K562 (cell line): ENCODE results near the gene ATE1. TPM values are rescaled to one million over a fixed set of nuclear protein-coding genes. Genes with fewer than 3 reads are reported as not detected.

Source experiments
- ATAC-seq: fragments of 200-7000 bp; cut with Tn5 transposase; 3 replicates; pipeline ENCODE4 v1.9.1; 2020; ENCODE audit warnings: moderate library complexity
- BruUV-seq: library from RNA; stranded (reverse); fragments of 400-500 nt; replicated peaks from 2 replicates; lab custom pipeline; 2021; lab: Mats Ljungman, UMichigan
- CTCF ChIA-PET: fragments of 300-600 bp; formaldehyde crosslinking; extraction: SDS; loops from one replicate; lab custom pipeline; 2021; ENCODE audit warnings: low intra/inter-chr PET ratio; lab: Yijun Ruan, JAX
- POLR2A ChIA-PET: fragments of 300-600, 350-650 bp; sonication (Branson Sonifier 250); formaldehyde crosslinking; extraction: SDS; loops from one replicate; lab custom pipeline; 2021; ENCODE audit warnings: antibody characterized with exemption, inconsistent platforms; lab: Yijun Ruan, JAX
- DNase-seq, 4 experiments: peaks; one replicate each; pipeline versions ENCODE4 v3.0.0 to v3.0.0-alpha.2; 2011 to 2018; ENCODE audit warnings: low spot score in 3 of 4, mixed read lengths in 3 of 4; ENCODE audit errors: extremely low read depth in 1 of 4
- FAIRE-seq: peaks from 2 replicates; lab custom pipeline; 2011; peaks lifted over from hg19 to GRCh38; lab: Jason Lieb, UNC
- H2AFZ ChIP-seq: 2 replicates; pipeline ENCODE4 v1.6.0; 2011; ENCODE audit warnings: low read depth, low read length, control low read depth, inconsistent platforms
- H3K27ac ChIP-seq: fragments of 200-600 bp; 3 replicates; pipeline ENCODE4 v1.8.0; 2011; ENCODE audit warnings: low read depth, mild to moderate bottlenecking, control low read depth, inconsistent platforms, low read length, moderate library complexity, mixed read lengths; ENCODE audit errors: extremely low read depth
- H3K27me3 ChIP-seq, 2 experiments: fragments of 300-600 bp in 1 of 2; 2 replicates in 1 of 2; 3 replicates in 1 of 2; pipeline versions ENCODE4 v1.6.0 to v1.8.0; 2011; ENCODE audit warnings: inconsistent platforms in 2 of 2, low read length in 2 of 2, mild to moderate bottlenecking in 1 of 2, mixed read lengths in 1 of 2, moderate library complexity in 1 of 2; ENCODE audit not compliant: control insufficient read depth in 2 of 2, insufficient read depth in 2 of 2
- H3K36me3 ChIP-seq: fragments of 300-600 bp; 3 replicates; pipeline ENCODE4 v1.8.0; 2011; ENCODE audit warnings: mild to moderate bottlenecking, low read length, inconsistent platforms; ENCODE audit not compliant: control insufficient read depth, insufficient read depth
- H3K4me1 ChIP-seq, 2 experiments: fragments of 200-600 bp in 1 of 2; replicated peaks in 1 of 2; 2 replicates in 1 of 2; 3 replicates in 1 of 2; pipeline versions ENCODE4 v1.5.1 to v1.8.0; 2011; ENCODE audit warnings: inconsistent platforms in 2 of 2, low read length in 2 of 2, mild to moderate bottlenecking in 1 of 2, mixed read lengths in 1 of 2, moderate library complexity in 1 of 2; ENCODE audit not compliant: control insufficient read depth in 2 of 2, insufficient read depth in 2 of 2
- H3K4me2 ChIP-seq: 2 replicates; pipeline ENCODE4 v1.6.1; 2011; ENCODE audit warnings: low read length, control low read depth, inconsistent platforms, mixed read lengths; ENCODE audit not compliant: insufficient read depth
- H3K4me3 ChIP-seq: fragments of 200-600 bp; sonication (generic), shearing (Covaris generic); 2 replicates; pipeline ENCODE4 v1.5.1; 2016; ENCODE audit warnings: control low read depth, inconsistent platforms
- H3K79me2 ChIP-seq: fragments of 200-600 bp; 3 replicates; pipeline ENCODE4 v1.8.0; 2011; ENCODE audit warnings: low read length, inconsistent platforms; ENCODE audit not compliant: control insufficient read depth, insufficient read depth
- H3K9ac ChIP-seq, 2 experiments: 2 replicates each; pipeline versions ENCODE4 v1.6.0 to v1.6.1; 2011; ENCODE audit warnings: low read depth in 2 of 2, low read length in 2 of 2, control low read depth in 1 of 2, inconsistent platforms in 1 of 2, mild to moderate bottlenecking in 1 of 2, mixed read lengths in 1 of 2; ENCODE audit not compliant: insufficient read depth in 1 of 2
- H3K9me1 ChIP-seq: one replicate; pipeline ENCODE4 v1.6.0; 2011; ENCODE audit warnings: inconsistent platforms, mild to moderate bottlenecking, low read length, moderate library complexity; ENCODE audit not compliant: control insufficient read depth, insufficient read depth
- H3K9me3 ChIP-seq: replicated peaks from 2 replicates; pipeline ENCODE4 v1.5.1; 2011; ENCODE audit warnings: low read depth, low read length, inconsistent platforms; ENCODE audit not compliant: control insufficient read depth, insufficient read depth
- H4K20me1 ChIP-seq: replicated peaks from 2 replicates; pipeline ENCODE4 v1.6.1; 2011; ENCODE audit warnings: low read length, inconsistent platforms, mixed read lengths; ENCODE audit not compliant: control insufficient read depth, insufficient read depth
- ARHGAP35 ChIP-seq: fragments of 450-650 bp; IDR thresholded peaks from 2 replicates; pipeline ENCODE4 v1.6.1; 2018; ENCODE audit not compliant: partially characterized antibody
- CBX2 ChIP-seq: fragments of 200-600 bp; sonication (generic); IDR thresholded peaks from one replicate; pipeline ENCODE4 v1.6.1; 2012; ENCODE audit warnings: mild to moderate bottlenecking, low read length, inconsistent platforms; ENCODE audit not compliant: insufficient read depth, poor library complexity, severe bottlenecking
- CREB1 ChIP-seq, 2 experiments: sonication (generic) in 1 of 2; formaldehyde crosslinking in 1 of 2; IDR thresholded peaks; 2 replicates each; pipeline versions ENCODE4 v1.6.1 to v1.8.0; 2012 to 2022; ENCODE audit warnings: inconsistent platforms in 1 of 2, mild to moderate bottlenecking in 1 of 2, missing genetic modification reagents in 1 of 2, moderate library complexity in 1 of 2
- EP400 ChIP-seq: fragments of 450-650 bp; IDR thresholded peaks from 2 replicates; pipeline ENCODE4 v1.6.1; 2017; ENCODE audit warnings: antibody characterized with exemption, mild to moderate bottlenecking, moderate library complexity
- RFX7 ChIP-seq: fragments of 250-450 bp; sonication (Bioruptor Pico); IDR thresholded peaks from 2 replicates; pipeline ENCODE4 v1.5.1; 2021; ENCODE audit warnings: mild to moderate bottlenecking
- SFPQ ChIP-seq: fragments of 200-400 bp; formaldehyde crosslinking; IDR thresholded peaks from 2 replicates; pipeline ENCODE4 v1.6.1; 2017; ENCODE audit warnings: mild to moderate bottlenecking, low read depth, low read length, moderate library complexity
- ZBTB26 ChIP-seq: fragments of 450-650 bp; formaldehyde crosslinking; IDR thresholded peaks from 2 replicates; pipeline ENCODE4 v1.4.0; 2022; ENCODE audit warnings: missing genetic modification characterization
- ZKSCAN1 ChIP-seq: fragments of 150-350 bp; IDR thresholded peaks from 2 replicates; pipeline ENCODE4 v1.6.1; 2016; ENCODE audit warnings: low read depth, low read length
- ZNF316 ChIP-seq: fragments of 450-650 bp; IDR thresholded peaks from 2 replicates; pipeline ENCODE4 v1.6.1; 2016
- WGBS: fragments of 100-300 bp; shearing (Covaris generic); methylation state at CpG from one replicate; pipeline ENCODE4 v1.1.6; 2016; ENCODE audit warnings: low coverage, mixed read lengths; ENCODE audit not compliant: insufficient coverage; ENCODE audit errors: missing lambda C conversion rate; 5-methylcytosine and 5-hydroxymethylcytosine counted together
- in situ Hi-C: fragments of 300-500 bp; cut with MboI; formaldehyde crosslinking; loops from 4 replicates; pipeline ENCODE4 v1.15.0; 2018; ENCODE audit warnings: inconsistent platforms, mixed read lengths
- intact Hi-C: fragments of 100-400 bp; cut with micrococcal nuclease; formaldehyde crosslinking; loops from 2 replicates; pipeline ENCODE4 v1.14.2; 2022
- polyA plus RNA-seq, 8 experiments: library from polyadenylated mRNA; depleted of rRNA in 4 of 8; stranded (reverse) in 5 of 8; unstranded in 3 of 8; fragments of >200 nt; fragmentation: Nextera tagmentation in 2 of 8; fragmentation: Illumina TruSeq in 1 of 8; extraction: Ambion mirVana in 2 of 8; extraction: Trizol in 1 of 8; gene quantifications; 2 replicates each; pipeline versions ENCODE4 v1.2.1 to v1.2.3, GENCODE V29; 2011 to 2014; ENCODE audit warnings: inconsistent platforms in 1 of 8, missing spikeins in 1 of 8
- total RNA-seq, 7 experiments: library from RNA; depleted of rRNA in 6 of 7; stranded (reverse); fragments of >200 nt in 6 of 7; fragmentation: Illumina TruSeq in 2 of 7; extraction: Trizol in 2 of 7; gene quantifications; 2 replicates each; pipeline versions ENCODE4 v1.2.1 to v1.2.3, GENCODE V29; 2011 to 2021; ENCODE audit warnings: low replicate concordance in 1 of 7

The ATE1 gene
- total and polyA plus RNA-seq, 9 of the 15 experiments (the other 6 are each of a cell fraction or from before 2014, with no cell fraction given): 3.0 to 14.2 (median 8.8) TPM

GRCh38 chr10:121844537-121844936 lies 83.3 kb downstream of the ATE1 start:
- in situ Hi-C loops (no loop called here), intact Hi-C loops (no loop called here)
- no peaks in the 10 kb centered on the region for H3K79me2 ChIP-seq
- DNase-seq (no peak), ATAC-seq (no peak), FAIRE-seq (no peak)
- H3K9ac ChIP-seq: no peak overlapping the region
- H3K4me2 ChIP-seq: no peak overlapping the region
- no peaks in the 10 kb centered on the region for H3K36me3 ChIP-seq
- ChIA-PET POLR2A (no interaction called here), CTCF (no interaction called here)
- no peak overlapping the region for H2AFZ ChIP-seq
- WGBS: 61% methylated on average over 3 of the region's 3 CpGs
- H3K27me3 ChIP-seq: no peaks in the 10 kb centered on the region
- H3K9me3 ChIP-seq: no peaks in the 10 kb centered on the region
- TF ChIP-seq CREB1 (IDR thresholded peaks at IDR 0.05) (no peak), CREB1 (CRISPR knock-in tag; IDR thresholded peaks at IDR 0.05) (no peak), ZBTB26 (CRISPR knock-in tag) (no peak), ZNF316 (0 out of 2 replicates have a peak, but pooled peaks have one; percentile 13)
- TF ChIP-seq, all 486 proteins: peak for 1
- no peak overlapping the region for H3K27ac ChIP-seq
- no peaks in the 10 kb centered on the region for H4K20me1 ChIP-seq
- H3K9me1 ChIP-seq: no peaks in the 10 kb centered on the region
- no peak overlapping the region for H3K4me3 ChIP-seq
- no peaks in the 10 kb centered on the region for H3K4me1 ChIP-seq
- no TSS peak for BruUV-seq

- in situ Hi-C loops (no loop called here), intact Hi-C loops (no loop called here)
- CTCF ChIA-PET: no interaction called here
- 69% methylated on average over 2 of the region's 2 CpGs for WGBS
- no peaks in the 10 kb centered on the region for H3K79me2 ChIP-seq
- no peak for DNase-seq
- no peak for FAIRE-seq
- no peak overlapping the region for H3K4me2 ChIP-seq
- H3K9me1 ChIP-seq: no peaks in the 10 kb centered on the region
- no peak for ATAC-seq
- no peaks in the 10 kb centered on the region for H4K20me1 ChIP-seq
- POLR2A ChIA-PET: no interaction called here
- no peaks in the 10 kb centered on the region for H3K4me1 ChIP-seq
- no peak overlapping the region for H2AFZ ChIP-seq
- H3K27ac ChIP-seq: no peak overlapping the region
- H3K4me3 ChIP-seq: no peak overlapping the region
- H3K9ac ChIP-seq: no peak overlapping the region
- no peaks in the 10 kb centered on the region for H3K9me3 ChIP-seq
- no peaks in the 10 kb centered on the region for H3K36me3 ChIP-seq
- H3K27me3 ChIP-seq: no peaks in the 10 kb centered on the region
- BruUV-seq: no TSS peak
- no peak for TF ChIP-seq ARHGAP35
- TF ChIP-seq RFX7 (CRISPR knock-in tag): no peak
- no peak for TF ChIP-seq EP400
- TF ChIP-seq SFPQ: no peak
- no peak for TF ChIP-seq ZKSCAN1
- TF ChIP-seq CBX2: no peak
These were observed 84.5 kb downstream of the ATE1 start for GRCh38 chr10:121843379-121843778.
